ENCODE data around the gene NDST1. TPM values are rescaled to one million over a fixed set of nuclear protein-coding genes. Genes with fewer than 3 reads are reported as not detected.

The NDST1 gene
- total RNA-seq, 2 donors from 2014 or later = 112 to 131 TPM

DNA sequence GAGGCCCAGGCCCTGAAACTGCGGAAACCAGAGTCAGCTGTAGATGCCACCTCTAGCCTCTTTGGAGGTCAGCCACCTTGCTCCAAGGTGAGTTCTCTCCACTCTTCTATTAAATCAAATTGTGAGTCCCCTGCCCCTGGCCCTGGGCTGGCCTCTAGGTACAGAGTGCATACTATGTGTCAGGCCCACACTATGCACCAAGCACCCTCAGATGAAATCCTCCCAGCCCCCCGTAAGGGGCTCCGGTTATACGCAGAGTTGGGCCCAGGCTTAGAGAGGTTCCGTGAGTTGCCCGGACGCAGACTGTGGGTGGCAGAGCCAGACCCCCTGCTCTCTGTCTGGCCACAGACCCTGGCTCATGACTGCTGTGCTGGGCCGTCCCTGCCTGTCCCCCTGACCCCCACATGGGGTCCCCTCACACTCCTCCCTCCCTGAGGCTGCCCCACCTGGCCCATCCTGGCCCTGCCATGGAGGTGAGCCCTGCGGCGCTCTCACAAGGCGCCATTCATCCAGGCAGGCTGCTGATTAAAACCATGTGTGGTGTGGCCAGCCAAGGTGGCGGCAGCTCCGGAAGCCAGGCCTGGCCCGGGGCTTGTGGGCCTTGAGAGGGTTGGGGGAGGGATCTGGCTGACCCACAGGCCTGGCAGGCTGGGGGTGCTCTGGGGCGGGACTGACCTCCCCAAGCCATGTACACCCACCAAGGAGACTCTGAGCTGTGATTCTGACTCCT is 67.1 kb downstream of the NDST1 start:
- Histone ChIP-seq H3K27me3 (replicated peaks; ENCODE audit: insufficient read depth) (no peaks in the 10 kb centered on the region), H3K9me3 (no peaks in the 10 kb centered on the region), H3K4me1 (ENCODE audit: control insufficient read depth in 1 of 2, low read depth in 2 of 2) (no peaks in the 10 kb centered on the region), H3K36me3 (no peaks in the 10 kb centered on the region), H3K4me3 (no peak overlapping the region), H3K27ac (no peak overlapping the region)
- no peak for TF ChIP-seq CTCF (IDR thresholded peaks at IDR 0.05)
- ATAC-seq (ENCODE audit: insufficient number of reproducible peaks, low FRiP score, low read depth) (no peak), DNase-seq (ENCODE audit: low spot score) (no peak)

DNA sequence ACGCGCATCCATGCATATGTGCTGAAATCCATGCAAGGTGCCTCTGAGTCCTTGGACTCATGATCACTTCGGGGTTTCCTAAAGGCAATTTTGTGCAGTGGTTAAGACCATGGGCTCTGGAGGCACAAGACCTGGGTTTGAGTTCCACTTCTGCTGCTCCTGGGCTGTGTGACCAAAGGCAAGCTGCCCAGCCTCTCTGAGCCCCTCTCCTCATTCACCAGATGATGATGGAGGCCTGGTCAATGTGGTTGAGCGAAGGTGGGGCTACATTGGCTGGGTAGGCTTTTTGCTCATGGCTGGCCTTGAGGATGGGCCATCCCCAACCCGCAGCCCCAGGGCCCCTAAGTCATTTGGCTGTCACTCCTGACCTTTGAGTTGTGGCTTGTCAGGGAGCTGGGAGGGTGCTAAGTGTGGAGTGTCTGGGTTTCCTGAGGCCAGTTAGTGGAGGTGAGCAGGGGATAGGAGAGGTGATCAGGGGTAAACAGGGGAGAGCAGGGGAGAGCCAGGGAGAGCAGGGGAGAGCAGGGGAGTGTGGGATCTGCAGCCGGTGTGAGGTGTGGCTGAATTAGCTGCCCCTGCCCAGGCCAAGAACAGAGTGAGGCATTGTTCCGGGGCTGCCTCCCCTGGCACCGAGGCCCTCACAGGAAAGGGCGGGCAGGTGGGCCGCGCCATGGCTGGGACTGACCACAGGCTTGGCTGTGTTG is 68.0 kb downstream of the NDST1 start:
- H3K9me3 ChIP-seq = no peaks in the 10 kb centered on the region
- TF ChIP-seq CTCF (IDR thresholded peaks at IDR 0.05) = no peak
- H3K4me3 ChIP-seq = no peak overlapping the region
- H3K27ac ChIP-seq = no peak overlapping the region
- DNase-seq (ENCODE audit: low spot score) (no peak), ATAC-seq (ENCODE audit: insufficient number of reproducible peaks, low FRiP score, low read depth) (no peak)
- no peaks in the 10 kb centered on the region for H3K36me3 ChIP-seq
- H3K4me1 ChIP-seq (ENCODE audit: control insufficient read depth in 1 of 2, low read depth in 2 of 2) = no peaks in the 10 kb centered on the region
- no peaks in the 10 kb centered on the region for H3K27me3 ChIP-seq (replicated peaks; ENCODE audit: insufficient read depth)

- Histone ChIP-seq H3K27me3 (replicated peaks; ENCODE audit: insufficient read depth) (no peaks in the 10 kb centered on the region), H3K36me3 (no peaks in the 10 kb centered on the region), H3K9me3 (no peaks in the 10 kb centered on the region), H3K4me3 (no peak overlapping the region), H3K27ac (no peak overlapping the region), H3K4me1 (ENCODE audit: control insufficient read depth in 1 of 2, low read depth in 2 of 2) (no peaks in the 10 kb centered on the region)
- no peak for TF ChIP-seq CTCF (IDR thresholded peaks at IDR 0.05)
- ATAC-seq (ENCODE audit: insufficient number of reproducible peaks, low FRiP score, low read depth) (no peak), DNase-seq (ENCODE audit: low spot score) (no peak)
Measured at GRCh38 chr5:150576449-150576949, 68.6 kb downstream of the NDST1 start.

DNA sequence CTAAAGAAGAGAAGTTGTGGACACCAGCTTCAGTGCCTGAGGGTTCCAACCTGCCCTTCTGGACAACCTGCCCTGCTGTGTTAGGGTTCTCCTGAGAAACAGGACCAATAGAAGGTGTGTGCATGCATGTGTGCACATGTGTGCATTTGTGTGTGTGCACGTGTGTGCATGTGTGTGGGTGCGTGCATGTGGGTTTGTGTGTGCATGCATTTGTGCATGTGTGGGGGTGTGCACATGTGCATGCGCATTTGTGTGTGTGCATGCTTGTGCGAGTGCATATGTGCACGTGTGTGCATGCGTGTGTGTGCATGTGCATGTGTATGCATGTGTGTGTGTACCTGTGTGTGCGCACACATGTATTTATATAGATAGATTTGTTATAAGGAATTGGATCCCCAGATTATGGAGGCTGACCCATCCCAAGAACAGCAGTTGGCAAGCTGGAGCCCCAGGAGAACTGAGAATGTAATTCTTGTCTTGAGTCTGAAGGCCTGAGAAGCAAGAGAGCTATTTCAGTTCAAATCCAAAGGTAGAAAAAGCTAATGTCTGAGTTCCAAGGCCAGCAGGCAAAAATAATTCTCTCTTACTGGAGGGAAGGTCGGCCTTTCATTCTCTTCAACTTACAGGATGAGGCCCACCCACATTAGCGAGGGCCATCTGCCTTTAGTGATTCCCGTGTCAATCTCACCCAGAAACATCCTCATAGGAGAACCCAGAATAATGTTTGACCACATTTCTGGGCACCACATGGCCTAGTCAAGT is 69.6 kb downstream of the NDST1 start:
- Histone ChIP-seq H3K27ac (no peak overlapping the region), H3K4me3 (no peak overlapping the region)

More for the DNA sequence above, 69.6 kb downstream of the NDST1 start:
- no peak for ATAC-seq (ENCODE audit: insufficient number of reproducible peaks, low FRiP score, low read depth)
- Histone ChIP-seq H3K36me3 (no peaks in the 10 kb centered on the region), H3K4me1 (ENCODE audit: control insufficient read depth in 1 of 2, low read depth in 2 of 2) (peaks cover 3 to 7% of the 10 kb centered on the region in 2 donors), H3K9me3 (no peaks in the 10 kb centered on the region), H3K27me3 (replicated peaks; ENCODE audit: insufficient read depth) (no peaks in the 10 kb centered on the region)
- TF ChIP-seq CTCF (IDR thresholded peaks at IDR 0.05) = no peak
- DNase-seq (ENCODE audit: low spot score) = no peak

Data from thoracic aorta (tissue), 2 donors.